GM12878 (cell line): ENCODE results near the gene RHBG. TPM values are rescaled to one million over a fixed set of nuclear protein-coding genes. Genes with fewer than 3 reads are reported as not detected.

Source experiments
- CREB1 ChIP-seq: IDR thresholded peaks from 2 replicates; pipeline ENCODE4 v1.6.1; 2012; ENCODE audit warnings: low read depth, mild to moderate bottlenecking, inconsistent platforms
- CREM ChIP-seq: IDR thresholded peaks from 2 replicates; pipeline ENCODE4 v1.6.1; 2014; ENCODE audit warnings: antibody characterized with exemption, low read depth
- DPF2 ChIP-seq: fragments of 450-650 bp; IDR thresholded peaks from 2 replicates; pipeline ENCODE4 v1.6.1; 2017; ENCODE audit warnings: mild to moderate bottlenecking
- ELK1 ChIP-seq: IDR thresholded peaks from 2 replicates; pipeline ENCODE4 v1.6.1; 2012; ENCODE audit warnings: low read depth, low read length, improper control_type of control experiment
- HSF1 ChIP-seq: fragments of 150-350 bp; IDR thresholded peaks from 2 replicates; pipeline ENCODE4 v1.6.1; 2014; ENCODE audit warnings: mild to moderate bottlenecking, low read depth, low read length
- MEF2B ChIP-seq: fragments of 450-650 bp; IDR thresholded peaks from 2 replicates; pipeline ENCODE4 v1.6.1; 2018; ENCODE audit warnings: mild to moderate bottlenecking, moderate library complexity; ENCODE audit not compliant: partially characterized antibody, poor library complexity, severe bottlenecking
- MTA3 ChIP-seq: IDR thresholded peaks from 2 replicates; pipeline ENCODE4 v1.6.1; 2012; ENCODE audit warnings: low read length, inconsistent platforms, borderline replicate concordance
- NFYB ChIP-seq: IDR thresholded peaks from 2 replicates; pipeline ENCODE4 v1.6.1; 2011; ENCODE audit warnings: low read depth, mild to moderate bottlenecking, low read length, improper control_type of control experiment, moderate library complexity; ENCODE audit not compliant: insufficient read depth
- POLR2A ChIP-seq: IDR thresholded peaks from 2 replicates; pipeline ENCODE4 v1.6.1; 2011; ENCODE audit warnings: low read depth, mild to moderate bottlenecking, low read length
- POLR2AphosphoS2 ChIP-seq: IDR thresholded peaks from 2 replicates; pipeline ENCODE4 v1.6.1; 2011; ENCODE audit warnings: low read depth, mild to moderate bottlenecking, low read length, improper control_type of control experiment, moderate library complexity
- RFX5 ChIP-seq: IDR thresholded peaks from 2 replicates; pipeline ENCODE4 v1.6.1; 2011; ENCODE audit warnings: low read depth, low read length, improper control_type of control experiment
- SIN3A ChIP-seq: IDR thresholded peaks from 2 replicates; pipeline ENCODE4 v1.6.1; 2012; ENCODE audit warnings: low read depth, low read length, improper control_type of control experiment
- SP1 ChIP-seq: IDR thresholded peaks from one replicate; pipeline ENCODE4 v1.6.1; 2011; ENCODE audit warnings: low read depth, low read length
- SREBF2 ChIP-seq: IDR thresholded peaks from 2 replicates; pipeline ENCODE4 v1.6.1; 2012; ENCODE audit warnings: mild to moderate bottlenecking, low read length
- YY1 ChIP-seq: IDR thresholded peaks from 2 replicates; pipeline ENCODE4 v1.6.1; 2011; ENCODE audit warnings: low read depth, mild to moderate bottlenecking, low read length
- ZNF274 ChIP-seq: IDR thresholded peaks from one replicate; pipeline ENCODE4 v1.8.0; 2011; ENCODE audit not compliant: insufficient read length, insufficient read depth
- polyA plus RNA-seq, 11 experiments: library from polyadenylated mRNA; depleted of rRNA in 4 of 11; unstranded in 6 of 11; stranded (reverse) in 5 of 11; fragments of >200 nt; fragmentation: Nextera tagmentation in 4 of 11; fragmentation: Illumina TruSeq in 1 of 11; extraction: Ambion mirVana in 4 of 11; extraction: Trizol in 1 of 11; gene quantifications; 1 replicate in 1 of 11; 2 replicates in 10 of 11; pipeline versions ENCODE4 v1.2.1 to v1.2.3, GENCODE V29; 2011 to 2016; ENCODE audit warnings: inconsistent platforms in 2 of 11, missing spikeins in 2 of 11, low read depth in 1 of 11
- total RNA-seq, 4 experiments: library from RNA; depleted of rRNA in 3 of 4; stranded (reverse); fragments of >200 nt in 3 of 4; fragmentation: Illumina TruSeq in 1 of 4; extraction: Trizol in 1 of 4; gene quantifications; 2 replicates each; pipeline versions ENCODE4 v1.2.1 to v1.2.3, GENCODE V29; 2013 to 2021
- TF ChIP-seq, protein P1 (sequence below): fragments of 450-650 bp; conservative IDR thresholded peaks from 2 replicates; pipeline ENCODE4 v1.6.1; 2017; ENCODE audit warnings: mild to moderate bottlenecking, moderate library complexity
- TF ChIP-seq, protein P2 (sequence below): IDR thresholded peaks from 2 replicates; pipeline ENCODE4 v1.6.1; 2012; ENCODE audit warnings: improper control_type of control experiment, low read depth, low read length; ENCODE audit not compliant: insufficient replicate concordance
- TF ChIP-seq, protein P3 (sequence below): fragments of 450-650 bp; IDR thresholded peaks from 2 replicates; pipeline ENCODE4 v1.6.1; 2014; ENCODE audit warnings: mild to moderate bottlenecking

Gene RHBG
- total and polyA plus RNA-seq, 10 of the 15 experiments (the other 5 are each of a cell fraction or from before 2014, with no cell fraction given), result not detected

DNA sequence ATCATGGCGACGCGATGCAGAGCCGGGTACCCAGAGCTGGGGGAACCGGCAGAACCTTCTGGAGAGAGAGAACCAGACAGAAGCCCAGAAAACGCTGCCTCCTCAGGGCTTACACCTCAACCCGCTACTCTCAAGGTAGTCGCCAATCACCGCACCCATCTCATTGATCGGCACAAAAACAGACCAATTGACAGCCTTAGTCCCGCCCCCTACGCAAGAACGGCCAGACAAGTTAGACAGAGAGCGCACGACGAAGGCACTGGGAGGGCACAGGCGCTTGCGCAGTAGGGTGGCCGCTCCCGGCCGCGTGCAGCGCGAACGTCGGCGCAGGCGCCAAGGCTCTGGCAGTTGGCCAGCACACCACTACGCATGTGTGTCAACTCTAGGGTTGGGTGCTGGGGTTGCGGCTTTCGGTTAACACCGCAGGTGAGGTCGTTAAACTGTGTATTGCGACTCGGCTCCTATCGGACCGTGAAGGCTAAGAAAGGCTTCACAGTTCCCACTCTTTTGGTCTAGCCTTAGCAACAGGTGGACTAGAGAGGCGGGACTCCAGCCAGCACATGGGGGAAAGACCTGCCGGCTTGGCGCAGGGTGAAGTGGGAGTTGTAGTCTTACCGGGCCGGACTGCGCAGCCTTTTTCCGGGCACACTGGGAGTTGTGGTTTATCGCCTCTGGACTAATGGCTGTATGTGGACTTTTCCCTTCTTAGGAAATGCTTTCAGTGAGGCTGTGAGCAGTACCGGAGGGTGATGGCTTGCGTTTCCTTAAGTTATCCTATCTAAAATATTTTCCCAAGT lies 30.6 kb upstream of the RHBG start, which contains the start of the genes CCT3 and TSACC (continued):
- TF ChIP-seq HSF1 (peak; percentile 88; the same call in 1 of the 2 replicates), SP1 (peak; percentile 99), NFYB (peak; percentile 97), POLR2AphosphoS2 (0 out of 2 replicates have a peak, but pooled peaks have one; percentile 56), MEF2B (peak; percentile 35), YY1 (peak; percentile 89), POLR2A (peak; percentile 89), RFX5 (peak; percentile 69; the same call in 1 of the 2 replicates), DPF2 (peak; percentile 98), CREM (peak; percentile 87), ELK1 (0 out of 2 replicates have a peak, but pooled peaks have one; percentile 28), SIN3A (peak; percentile 81), MTA3 (no peak), CREB1 (peak; percentile 93), SREBF2 (0 out of 2 replicates have a peak, but pooled peaks have one; percentile 20), ZNF274 (no peak)
- TF ChIP-seq, protein P1, sequence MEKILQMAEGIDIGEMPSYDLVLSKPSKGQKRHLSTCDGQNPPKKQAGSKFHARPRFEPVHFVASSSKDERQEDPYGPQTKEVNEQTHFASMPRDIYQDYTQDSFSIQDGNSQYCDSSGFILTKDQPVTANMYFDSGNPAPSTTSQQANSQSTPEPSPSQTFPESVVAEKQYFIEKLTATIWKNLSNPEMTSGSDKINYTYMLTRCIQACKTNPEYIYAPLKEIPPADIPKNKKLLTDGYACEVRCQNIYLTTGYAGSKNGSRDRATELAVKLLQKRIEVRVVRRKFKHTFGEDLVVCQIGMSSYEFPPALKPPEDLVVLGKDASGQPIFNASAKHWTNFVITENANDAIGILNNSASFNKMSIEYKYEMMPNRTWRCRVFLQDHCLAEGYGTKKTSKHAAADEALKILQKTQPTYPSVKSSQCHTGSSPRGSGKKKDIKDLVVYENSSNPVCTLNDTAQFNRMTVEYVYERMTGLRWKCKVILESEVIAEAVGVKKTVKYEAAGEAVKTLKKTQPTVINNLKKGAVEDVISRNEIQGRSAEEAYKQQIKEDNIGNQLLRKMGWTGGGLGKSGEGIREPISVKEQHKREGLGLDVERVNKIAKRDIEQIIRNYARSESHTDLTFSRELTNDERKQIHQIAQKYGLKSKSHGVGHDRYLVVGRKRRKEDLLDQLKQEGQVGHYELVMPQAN, result 0 out of 2 replicates have a peak, but pooled peaks have one; percentile 63
- TF ChIP-seq, protein P2, sequence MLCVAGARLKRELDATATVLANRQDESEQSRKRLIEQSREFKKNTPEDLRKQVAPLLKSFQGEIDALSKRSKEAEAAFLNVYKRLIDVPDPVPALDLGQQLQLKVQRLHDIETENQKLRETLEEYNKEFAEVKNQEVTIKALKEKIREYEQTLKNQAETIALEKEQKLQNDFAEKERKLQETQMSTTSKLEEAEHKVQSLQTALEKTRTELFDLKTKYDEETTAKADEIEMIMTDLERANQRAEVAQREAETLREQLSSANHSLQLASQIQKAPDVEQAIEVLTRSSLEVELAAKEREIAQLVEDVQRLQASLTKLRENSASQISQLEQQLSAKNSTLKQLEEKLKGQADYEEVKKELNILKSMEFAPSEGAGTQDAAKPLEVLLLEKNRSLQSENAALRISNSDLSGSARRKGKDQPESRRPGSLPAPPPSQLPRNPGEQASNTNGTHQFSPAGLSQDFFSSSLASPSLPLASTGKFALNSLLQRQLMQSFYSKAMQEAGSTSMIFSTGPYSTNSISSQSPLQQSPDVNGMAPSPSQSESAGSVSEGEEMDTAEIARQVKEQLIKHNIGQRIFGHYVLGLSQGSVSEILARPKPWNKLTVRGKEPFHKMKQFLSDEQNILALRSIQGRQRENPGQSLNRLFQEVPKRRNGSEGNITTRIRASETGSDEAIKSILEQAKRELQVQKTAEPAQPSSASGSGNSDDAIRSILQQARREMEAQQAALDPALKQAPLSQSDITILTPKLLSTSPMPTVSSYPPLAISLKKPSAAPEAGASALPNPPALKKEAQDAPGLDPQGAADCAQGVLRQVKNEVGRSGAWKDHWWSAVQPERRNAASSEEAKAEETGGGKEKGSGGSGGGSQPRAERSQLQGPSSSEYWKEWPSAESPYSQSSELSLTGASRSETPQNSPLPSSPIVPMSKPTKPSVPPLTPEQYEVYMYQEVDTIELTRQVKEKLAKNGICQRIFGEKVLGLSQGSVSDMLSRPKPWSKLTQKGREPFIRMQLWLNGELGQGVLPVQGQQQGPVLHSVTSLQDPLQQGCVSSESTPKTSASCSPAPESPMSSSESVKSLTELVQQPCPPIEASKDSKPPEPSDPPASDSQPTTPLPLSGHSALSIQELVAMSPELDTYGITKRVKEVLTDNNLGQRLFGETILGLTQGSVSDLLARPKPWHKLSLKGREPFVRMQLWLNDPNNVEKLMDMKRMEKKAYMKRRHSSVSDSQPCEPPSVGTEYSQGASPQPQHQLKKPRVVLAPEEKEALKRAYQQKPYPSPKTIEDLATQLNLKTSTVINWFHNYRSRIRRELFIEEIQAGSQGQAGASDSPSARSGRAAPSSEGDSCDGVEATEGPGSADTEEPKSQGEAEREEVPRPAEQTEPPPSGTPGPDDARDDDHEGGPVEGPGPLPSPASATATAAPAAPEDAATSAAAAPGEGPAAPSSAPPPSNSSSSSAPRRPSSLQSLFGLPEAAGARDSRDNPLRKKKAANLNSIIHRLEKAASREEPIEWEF, result no peak
- TF ChIP-seq, protein P3, sequence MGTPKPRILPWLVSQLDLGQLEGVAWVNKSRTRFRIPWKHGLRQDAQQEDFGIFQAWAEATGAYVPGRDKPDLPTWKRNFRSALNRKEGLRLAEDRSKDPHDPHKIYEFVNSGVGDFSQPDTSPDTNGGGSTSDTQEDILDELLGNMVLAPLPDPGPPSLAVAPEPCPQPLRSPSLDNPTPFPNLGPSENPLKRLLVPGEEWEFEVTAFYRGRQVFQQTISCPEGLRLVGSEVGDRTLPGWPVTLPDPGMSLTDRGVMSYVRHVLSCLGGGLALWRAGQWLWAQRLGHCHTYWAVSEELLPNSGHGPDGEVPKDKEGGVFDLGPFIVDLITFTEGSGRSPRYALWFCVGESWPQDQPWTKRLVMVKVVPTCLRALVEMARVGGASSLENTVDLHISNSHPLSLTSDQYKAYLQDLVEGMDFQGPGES, result peak; percentile 94
